ENCODE results near the gene TXNRD2.
"Not testable (repeated sequence)": the region's sequence is repeated elsewhere in the genome, so short reads cannot be mapped to it uniquely, and the experiment has no call there.

The TXNRD2 gene

DNA sequence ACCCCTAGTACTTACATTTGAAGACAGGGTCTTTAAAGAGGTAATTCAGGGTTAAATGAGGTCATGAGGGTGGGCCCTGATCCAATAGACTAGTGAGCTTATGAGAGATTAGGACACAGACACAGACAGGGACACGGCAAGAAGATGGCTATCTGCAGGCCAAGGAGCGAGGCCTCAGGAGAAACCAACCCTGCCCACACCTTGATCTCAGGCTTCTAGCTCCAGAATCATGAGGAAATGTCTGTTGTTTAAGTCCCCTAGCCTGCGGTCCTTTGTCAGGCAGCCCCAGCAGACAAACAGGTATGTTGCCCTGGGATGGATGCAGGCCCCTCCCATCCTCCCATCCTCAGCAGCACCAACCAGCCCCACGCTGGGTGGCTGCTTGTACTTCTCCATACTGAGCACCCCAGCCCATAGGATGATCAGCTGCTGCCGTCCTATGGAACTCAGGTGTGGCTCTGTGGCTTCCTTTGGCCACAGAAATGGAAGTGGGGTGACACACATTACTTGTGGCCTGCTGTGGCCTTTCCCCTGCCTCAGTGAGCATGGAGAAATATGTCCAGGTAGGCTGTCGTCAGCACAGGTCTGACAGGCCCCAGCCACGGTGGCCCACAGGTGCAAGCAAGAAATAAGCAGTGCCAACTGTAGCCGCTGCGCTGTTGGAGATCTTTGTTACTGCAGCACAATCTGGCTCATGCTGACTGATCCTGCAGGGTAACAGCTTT is 94.8 kb downstream of the TXNRD2 start:
- DNase-seq (ENCODE audit: low read depth, low spot score): no peak

DNA sequence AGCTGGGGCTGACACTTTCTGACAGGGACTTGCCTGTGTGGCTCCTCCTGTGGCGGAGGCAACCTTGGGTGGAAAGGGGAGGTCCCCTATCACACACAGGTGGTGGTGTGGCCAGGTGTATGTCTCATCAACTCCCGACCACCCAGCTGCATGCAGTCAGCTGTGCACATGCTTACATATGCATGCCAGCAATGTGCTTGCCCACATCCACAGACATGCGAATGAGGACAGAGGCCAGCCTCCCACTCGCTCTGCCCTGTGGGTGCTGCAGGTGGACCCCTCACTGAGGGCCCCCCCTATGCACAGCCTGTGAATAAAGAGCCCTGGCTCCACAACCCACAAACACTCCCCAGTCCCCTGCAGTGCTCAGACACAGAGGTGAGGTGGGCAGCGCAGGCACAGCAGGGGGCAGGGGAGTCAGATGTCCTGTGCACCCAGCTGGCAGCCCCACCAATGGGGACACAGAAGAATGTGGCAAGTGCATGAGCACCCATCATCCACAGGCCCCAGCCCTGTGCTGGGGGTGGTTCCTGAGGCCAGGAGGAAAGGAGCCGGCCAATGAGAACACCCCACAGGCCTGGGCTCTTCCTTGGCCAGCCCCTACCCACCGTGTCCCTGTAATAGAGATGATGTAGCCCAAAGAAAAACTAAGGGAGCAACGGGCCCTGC is 96.4 kb downstream of the TXNRD2 start:
- DNase-seq (ENCODE audit: low read depth, low spot score): no peak

DNA sequence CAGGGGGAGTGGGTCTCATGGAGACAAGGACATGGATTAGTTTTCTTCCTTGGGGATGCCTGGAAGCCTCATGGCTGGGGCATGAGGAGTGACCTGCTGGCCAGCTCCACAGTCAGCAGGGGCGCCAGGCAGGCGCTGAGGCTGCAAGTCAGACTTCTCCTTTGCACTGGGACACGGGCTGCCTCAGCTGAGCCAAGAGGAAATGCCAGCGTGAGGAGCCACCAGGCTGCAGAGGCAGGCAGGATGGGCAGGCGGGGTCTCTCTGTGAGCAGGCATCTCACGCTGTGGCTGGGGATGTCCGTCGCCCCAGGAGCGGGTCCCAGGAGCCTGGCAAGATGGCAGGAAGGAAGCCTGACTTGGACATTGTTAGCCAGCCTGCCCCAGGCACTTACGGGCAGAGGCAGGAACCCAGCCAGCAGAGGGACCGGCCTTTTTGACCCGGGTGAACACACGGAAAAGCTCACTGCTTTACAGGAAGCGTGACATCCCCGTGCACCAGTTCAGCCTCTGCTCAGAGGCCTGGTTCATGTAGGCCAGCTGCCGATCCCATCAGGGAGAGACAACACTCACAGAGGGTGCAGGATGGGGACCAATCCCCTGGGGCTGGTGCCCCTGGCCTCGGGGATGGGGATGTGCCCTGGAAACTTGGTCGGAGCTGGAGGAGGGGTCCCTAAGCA is 97.1 kb downstream of the TXNRD2 start:
- DNase-seq (ENCODE audit: low read depth, low spot score): no peak

DNA sequence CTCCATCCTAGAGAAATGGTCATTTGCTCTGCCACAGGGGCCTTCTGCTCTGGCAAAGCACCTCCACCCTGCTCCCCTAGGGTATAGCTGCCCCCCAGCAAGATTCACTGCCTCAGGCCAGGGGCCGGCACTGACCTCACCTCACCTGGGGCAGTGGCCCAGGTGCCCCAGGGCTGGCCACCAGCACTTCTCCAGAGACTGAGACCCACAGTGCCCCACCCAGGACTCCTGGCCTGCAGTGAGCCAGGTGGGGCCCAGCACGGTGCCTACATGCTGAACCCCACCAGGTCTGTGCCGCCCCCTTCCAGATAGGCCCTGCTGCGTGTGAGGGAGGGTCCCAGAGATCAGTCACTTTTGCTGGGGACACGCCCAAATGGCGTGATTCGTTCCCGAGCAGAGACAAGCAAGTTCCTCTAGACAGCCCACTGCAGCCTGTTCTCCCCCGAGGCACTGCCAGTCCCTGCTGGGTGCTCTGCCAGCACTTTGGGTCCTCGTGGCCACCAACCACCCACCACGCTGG is 97.7 kb downstream of the TXNRD2 start:
- no peak for DNase-seq (ENCODE audit: low read depth, low spot score)

DNA sequence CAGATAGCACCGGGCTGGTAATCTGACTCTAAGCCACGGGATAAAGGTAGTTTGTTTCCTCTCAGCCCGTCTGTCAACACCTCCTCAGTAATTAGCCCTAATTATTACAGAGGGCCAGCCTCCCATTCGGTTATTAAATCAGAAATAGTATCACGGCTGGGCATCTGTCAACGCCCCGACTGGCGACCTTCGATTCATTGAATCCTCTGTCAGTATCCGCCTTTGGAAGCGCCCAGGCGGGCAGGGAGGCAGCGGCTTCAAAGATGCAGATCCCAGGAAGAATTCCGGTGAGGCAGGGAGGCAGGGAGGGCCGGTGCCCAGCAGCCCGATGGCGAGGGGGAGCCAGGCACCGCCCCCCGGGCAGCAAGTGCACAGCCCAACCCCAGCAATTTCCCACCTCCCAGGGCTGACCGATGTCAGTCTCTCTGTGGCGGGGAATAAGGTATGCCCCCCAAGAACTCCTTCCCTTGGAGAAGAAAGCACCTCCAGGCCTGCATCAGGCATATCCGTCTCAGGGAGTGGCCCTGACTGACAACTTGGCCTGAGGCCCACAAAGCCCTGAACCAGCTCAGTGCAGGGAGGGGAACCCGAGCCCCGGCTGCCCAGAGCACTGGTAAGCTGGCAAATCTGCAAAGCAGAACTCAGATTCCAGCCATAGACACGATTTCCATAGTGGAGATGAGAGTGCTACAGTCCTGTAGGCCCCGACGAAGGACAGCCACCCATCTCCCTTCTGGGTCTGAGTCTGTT is 98.3 kb downstream of the TXNRD2 start:
- no peak for DNase-seq (ENCODE audit: low read depth, low spot score)

DNA sequence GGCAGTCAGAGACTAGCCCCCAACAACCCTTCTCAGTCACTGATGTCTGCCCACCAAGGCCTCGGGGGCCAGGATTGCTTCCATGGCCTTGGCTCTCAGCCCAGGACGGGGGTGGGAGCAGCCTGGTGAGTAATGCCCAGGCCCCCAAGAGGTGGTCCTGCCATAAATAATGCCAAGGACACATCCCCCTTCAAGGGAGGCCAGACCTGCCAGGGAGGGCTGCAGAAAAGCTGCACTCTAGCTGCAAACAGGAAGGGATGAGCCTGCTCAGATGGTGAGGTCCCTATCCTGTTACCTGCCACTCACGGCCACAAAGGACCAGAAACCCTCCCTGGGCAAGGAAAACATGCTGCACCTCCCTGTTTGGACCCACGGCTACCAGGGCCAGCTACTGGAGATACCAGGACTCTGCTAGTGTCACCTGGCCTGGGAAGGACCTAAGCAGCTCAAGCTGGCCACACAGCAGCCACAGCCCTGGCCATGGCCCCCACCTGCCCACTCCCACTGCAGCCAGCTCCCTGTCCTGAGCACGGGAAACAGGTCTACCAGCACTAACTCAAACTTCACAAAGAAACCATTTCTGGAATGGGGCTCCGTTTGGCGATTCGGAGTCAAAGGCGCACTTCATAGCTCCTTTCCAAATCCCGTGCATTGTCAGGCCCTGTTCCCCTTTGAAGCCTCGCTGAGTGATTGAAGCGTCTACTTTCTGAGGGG is 99.1 kb downstream of the TXNRD2 start:
- no peak for DNase-seq (ENCODE audit: low read depth, low spot score)

DNA sequence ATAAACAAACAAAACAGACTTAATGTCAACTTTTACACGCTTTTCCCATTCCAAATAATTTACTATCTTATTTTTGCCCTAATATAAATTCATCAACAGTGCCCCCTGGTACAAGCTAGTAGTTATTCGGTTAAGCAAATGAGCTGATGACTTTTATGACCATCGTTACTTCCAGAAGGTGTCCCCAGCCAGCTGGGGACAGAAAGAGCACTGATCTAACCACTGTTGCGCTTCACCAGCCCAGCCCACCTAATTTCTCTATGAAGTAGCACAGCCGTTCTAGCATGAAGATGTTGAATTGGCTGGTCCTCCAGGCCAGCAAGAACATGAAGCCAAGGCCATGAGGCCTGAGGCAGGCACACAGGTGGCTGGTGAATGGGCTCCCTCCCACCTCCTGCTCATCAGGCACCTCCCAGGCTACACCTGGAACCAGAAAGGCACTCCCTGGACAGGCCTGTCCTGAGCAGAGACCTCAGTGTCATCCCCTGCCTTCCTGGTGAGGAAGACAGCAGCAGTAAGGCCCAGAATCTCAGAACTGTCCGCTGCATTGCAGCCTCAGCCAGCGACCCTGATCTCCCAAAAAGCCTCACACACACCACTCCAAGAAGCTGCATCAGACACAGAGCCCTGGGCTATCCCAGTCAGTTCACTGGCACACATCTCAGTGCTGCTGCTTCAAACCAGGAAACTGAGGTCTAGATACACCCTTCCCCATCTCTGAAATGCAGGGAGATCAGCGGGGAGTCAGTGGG is 99.8 kb downstream of the TXNRD2 start:
- no peak for DNase-seq (ENCODE audit: low read depth, low spot score)

DNA sequence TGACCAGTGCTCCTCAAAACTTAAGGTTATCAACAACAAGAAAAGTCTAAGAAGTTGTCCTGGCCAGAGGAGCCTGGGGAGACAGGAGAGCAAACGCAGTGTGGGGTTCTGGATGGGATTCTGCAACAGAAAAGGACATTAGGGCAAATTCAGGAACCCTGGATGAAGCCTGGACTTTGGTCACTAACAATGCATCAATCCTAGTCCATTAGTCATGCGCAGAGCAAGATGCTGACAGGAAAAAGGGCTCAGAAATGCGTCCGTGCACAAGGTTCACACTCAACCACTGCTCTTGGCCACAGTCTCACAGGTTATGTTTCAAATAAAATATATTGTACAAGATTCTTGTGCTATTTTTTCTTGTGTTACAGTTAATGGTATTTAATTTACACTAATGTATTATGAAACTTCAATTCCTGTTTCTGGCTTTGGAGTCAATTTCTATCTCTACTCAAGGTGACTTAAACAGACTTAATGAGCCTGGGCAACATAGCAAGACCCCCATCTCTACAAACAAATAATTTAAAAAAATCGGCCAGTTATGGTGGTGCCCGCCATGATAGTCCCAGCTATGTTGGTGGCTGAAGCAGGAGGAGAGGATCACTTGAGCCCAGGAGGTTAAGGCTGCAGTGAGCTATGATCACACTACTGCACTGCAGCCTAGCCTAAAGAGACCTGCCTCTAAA is 100.5 kb downstream of the TXNRD2 start:
- no peak for DNase-seq (ENCODE audit: low read depth, low spot score)

DNA sequence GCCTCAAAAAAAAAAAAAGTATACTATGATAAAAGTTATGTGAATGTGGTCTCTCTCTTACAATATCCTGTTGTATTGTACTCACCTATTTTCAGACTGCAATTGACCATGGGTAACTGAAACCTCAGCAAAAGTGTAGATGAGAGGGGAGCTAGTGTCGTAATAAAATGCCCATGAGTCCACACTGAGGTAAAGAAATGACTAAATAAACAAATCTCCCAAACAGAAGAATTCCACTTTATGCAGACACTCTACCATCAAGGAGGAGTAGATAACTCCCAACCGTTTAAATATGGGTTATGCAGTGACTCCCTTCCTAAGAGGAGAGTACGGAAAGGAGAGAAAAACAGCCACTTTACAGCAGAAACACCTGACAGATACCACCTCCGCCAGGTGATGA is 101.6 kb downstream of the TXNRD2 start:
- no peak for DNase-seq (ENCODE audit: low read depth, low spot score)

DNA sequence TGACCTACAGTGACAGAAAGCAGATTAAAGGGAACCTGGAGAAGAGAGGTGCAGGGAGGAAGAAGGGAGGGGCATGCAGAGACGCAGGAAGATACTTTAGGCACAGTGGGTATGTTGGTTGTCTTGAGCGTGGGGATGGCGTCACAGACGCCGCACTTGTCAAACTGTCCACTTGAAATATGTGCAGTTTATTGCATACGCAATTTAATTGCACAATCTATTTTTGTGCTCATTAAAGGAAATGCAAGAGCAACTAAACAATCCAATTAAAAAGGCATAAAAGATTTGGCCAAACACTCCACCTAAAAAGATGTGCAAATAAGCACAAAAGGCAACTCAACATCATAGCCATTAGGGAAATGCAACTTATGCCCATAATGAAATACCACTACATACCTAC is 103.7 kb downstream of the TXNRD2 start:
- DNase-seq (ENCODE audit: low read depth, low spot score): no peak

DNA sequence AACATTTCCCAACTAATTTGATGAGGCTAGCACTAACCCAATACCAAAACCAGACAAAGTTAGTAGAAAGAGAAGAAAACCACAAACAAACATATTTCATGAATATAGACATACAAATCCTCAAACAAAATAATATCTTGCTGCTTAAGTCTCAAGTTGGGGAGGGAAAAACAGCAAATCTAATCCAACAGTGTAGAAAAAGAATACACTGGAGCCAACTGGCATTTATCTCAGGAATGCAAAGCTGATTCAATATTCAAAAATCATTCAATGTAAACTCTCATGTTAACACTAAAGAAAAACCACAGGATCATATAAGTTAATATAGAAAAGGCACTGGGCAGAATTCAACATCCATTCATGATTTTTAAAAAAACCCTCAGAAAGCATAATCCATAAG is 105.1 kb downstream of the TXNRD2 start:
- no peak for DNase-seq (ENCODE audit: low read depth, low spot score)

DNA sequence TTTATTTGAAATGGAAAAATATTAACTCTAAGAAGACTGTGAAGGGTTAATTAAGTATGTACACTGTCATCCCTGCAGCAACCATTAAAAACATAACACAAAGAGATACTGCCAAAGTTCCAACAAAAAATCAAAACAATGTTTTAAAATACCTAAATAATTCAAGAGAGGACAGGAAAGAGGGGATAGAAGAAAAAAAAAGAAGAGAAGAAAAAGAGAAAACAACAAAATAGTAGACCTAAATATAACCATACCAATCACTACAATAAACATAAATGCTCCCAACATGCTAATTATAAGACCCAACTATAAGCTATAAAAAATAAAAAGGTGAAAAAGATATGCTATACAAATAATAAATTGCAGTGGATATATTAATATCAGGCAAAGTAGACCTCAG is 107.0 kb downstream of the TXNRD2 start:
- no peak for DNase-seq (ENCODE audit: low read depth, low spot score)

DNA sequence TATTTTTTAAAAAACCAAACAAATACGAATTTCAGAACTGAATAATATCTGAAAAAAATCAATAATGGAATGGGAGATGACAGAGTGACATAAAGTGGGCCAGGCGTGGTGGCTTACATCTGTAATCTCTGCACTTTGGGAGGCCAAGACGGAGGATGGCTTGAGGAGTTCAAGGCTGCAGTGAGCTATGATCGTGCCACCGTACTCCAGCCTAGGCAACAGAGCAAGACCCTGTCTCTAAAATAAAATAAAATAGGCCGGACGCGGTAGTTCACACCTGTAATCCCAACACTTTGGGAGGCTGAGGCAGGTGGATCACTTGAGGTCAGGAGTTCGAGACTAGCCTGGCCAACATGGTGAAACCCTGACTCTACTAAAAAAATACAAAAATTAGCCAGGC is 108.3 kb downstream of the TXNRD2 start:
- not testable (repeated sequence) for DNase-seq (ENCODE audit: low read depth, low spot score)

DNA sequence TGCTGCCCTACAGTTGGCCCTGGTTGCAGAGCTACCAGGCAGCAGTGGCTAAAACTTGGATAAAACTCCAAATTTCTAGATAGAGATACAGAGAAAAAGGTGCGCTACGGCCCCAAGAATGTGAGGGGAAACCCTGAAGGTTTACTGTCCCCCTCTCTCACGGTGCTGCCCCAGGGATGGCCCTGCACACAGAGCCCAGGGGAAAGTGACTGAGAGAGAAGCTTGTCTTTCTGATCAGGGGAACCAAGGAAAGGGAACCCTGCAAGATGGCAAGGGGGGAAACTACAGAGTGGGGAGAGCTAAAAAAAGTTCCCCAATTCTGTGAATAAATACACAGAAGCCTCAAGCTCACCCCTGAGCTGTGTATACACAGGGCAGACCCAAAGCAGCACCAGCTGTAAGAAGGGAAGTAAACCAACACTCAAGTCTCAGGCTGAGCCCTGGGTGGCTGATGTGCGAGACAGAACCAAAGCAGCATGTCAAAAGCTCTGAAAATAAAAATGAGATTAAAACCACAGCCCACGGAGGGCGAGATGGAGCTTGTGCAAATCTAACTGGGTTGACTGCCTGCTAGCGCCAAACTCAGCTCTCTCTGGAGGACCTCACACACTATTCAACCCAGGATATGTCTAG is 109.0 kb downstream of the TXNRD2 start:
- no peak for DNase-seq (ENCODE audit: low read depth, low spot score)

DNA sequence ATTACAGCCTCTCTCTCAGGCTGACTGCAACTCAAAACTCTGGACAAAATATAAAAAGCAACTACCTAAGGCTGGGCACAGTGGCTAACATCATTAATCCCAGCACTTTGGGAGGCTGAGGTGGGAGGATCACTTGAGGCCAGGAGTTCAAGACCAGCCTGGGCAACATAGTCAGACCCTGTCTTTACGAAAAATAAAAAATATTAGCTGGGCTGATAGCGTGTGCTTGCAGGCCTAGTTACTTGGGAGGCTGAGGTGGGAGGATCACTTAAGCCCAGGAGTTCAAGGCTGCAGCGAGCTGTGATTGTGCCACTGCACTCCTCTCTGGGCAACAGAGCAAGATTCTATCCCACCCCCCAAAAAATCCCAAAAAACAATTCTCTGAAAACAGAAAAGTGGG is 109.6 kb downstream of the TXNRD2 start:
- not testable (repeated sequence) for DNase-seq (ENCODE audit: low read depth, low spot score)

DNA sequence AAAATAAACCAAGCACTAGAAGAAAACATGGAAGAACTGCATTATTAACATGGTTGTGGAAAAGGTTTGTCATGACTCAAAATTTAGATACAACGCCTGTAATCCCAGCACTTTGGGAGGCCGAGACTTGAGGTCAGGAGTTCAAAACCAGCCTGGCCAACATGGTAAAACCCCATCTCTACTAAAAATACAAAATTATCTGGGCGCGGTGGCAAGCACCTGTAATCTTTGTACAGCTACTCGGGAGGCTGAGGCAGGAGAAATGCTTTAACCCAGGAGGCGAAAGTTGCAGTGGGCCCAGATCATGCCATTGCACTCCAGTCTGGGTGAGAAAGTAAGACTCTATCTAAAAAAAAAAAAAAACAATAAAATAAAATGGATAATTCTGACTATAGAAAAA is 110.6 kb downstream of the TXNRD2 start:
- DNase-seq (ENCODE audit: low read depth, low spot score): no peak

DNA sequence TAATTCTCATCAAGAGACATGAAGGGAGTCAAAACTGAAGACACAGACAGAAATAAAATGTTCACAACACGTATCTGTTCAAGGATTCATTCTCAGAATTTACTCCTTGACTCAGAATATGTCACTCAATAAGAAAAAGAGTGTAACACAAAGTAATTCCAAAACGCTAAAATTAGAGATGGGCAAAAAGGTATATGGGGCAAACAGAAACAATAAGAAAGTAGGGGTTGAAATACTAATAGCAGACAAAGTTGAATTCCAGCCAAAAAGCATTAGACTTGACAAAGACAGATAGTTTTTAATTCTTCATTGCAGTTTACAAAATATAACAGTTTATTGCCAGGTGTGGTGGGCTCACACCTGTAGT is 113.6 kb downstream of the TXNRD2 start:
- no peak for DNase-seq (ENCODE audit: low read depth, low spot score)

DNA sequence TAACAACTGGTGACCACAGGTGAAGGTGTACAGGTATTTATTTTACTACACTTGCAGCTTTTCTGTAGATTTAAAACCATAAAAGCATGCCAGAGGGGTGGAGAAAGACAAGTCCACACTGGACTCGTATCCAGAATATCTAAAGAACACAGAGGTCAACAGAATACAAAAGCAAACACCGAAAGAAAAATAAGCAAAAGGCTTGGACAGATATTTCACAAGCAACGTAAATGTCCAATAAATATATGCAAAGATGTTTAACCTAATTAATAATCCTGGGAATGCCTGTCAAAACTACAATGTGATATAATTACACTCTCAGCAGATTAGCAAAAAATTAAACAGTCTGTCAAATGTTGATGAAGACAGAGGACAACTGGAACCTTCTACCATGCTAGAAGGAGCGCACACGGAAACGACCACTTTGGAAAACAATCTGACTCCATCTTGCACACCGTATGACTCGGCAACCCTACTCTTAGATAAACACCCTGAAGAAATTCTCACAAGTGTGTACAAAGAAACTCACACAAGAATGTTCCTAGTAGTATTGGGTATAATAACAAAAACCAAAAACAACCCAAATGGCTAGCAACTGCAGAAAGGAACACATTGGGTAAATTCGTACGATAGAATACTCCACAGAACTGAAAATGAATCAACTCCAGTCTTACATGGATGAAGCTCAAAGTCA is 114.1 kb downstream of the TXNRD2 start:
- no peak for DNase-seq (ENCODE audit: low read depth, low spot score)

DNA sequence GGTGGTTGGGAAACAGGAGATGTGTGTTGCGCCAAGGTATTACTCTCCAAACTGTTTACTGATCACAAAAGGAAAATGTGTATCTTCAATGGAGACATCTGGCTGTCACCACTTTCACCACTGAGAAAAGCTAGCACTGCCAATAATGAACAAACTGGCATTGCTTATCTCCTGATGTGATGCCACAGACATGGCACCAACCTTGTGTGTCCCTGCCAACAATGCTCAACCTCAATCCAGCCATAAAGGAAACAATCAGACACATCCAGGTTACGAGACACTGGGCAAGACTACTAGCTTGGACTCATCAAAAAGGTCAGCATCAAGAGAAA is 115.0 kb downstream of the TXNRD2 start:
- no peak for DNase-seq (ENCODE audit: low read depth, low spot score)
